ENCODE measurements around the gene NUAK2. TPM values are rescaled to one million over a fixed set of nuclear protein-coding genes. Genes with fewer than 3 reads are reported as not detected.

Gene NUAK2
- total and polyA plus RNA-seq, 2 of the 4 experiments (the other 2 are of a cell fraction): 7.2 to 17.6 TPM

- no TSS peak for BruUV-seq (replicated peaks)
- Histone ChIP-seq H3K18ac (ENCODE audit: low read depth, low read length) (no peak overlapping the region), H2AK9ac (replicated peaks; ENCODE audit: low read depth, low read length, poor library complexity) (no peak overlapping the region), H3K9ac (ENCODE audit: low read depth, low read length) (no peak overlapping the region; the same call in 1 of the 2 replicates), H3K9me1 (ENCODE audit: insufficient read depth, low read length) (no peaks in the 10 kb centered on the region), H4K8ac (ENCODE audit: low read depth in 2 of 2, low read length in 2 of 2) (no peak overlapping the region), H2AK5ac (ENCODE audit: low read depth, low read length) (no peak overlapping the region), H3K27me3 (ENCODE audit: control insufficient read depth, insufficient read depth, low read length) (peaks cover 53% of the 10 kb centered on the region), H2BK15ac (ENCODE audit: low read depth, low read length) (no peak overlapping the region), H3K36me3 (ENCODE audit: control insufficient read depth, insufficient read depth, low read length) (no peaks in the 10 kb centered on the region), H2AFZ (replicated peaks; ENCODE audit: low read length, poor library complexity) (no peak overlapping the region), H2BK120ac (ENCODE audit: low read depth, low read length) (no peak overlapping the region), H3K4ac (ENCODE audit: low read depth, low read length) (no peak overlapping the region), H3K9me3 (ENCODE audit: control insufficient read depth, insufficient read depth, low read length) (no peaks in the 10 kb centered on the region), H3K14ac (replicated peaks; ENCODE audit: low read depth, low read length) (no peak overlapping the region), H4K91ac (ENCODE audit: insufficient read depth, low read depth, low read length) (no peak overlapping the region), H3K4me2 (ENCODE audit: low read depth, low read length) (no peak overlapping the region), H3K4me1 (ENCODE audit: control insufficient read depth, insufficient read depth, low read length) (no peaks in the 10 kb centered on the region; the same call in 1 of the 2 replicates), H3K79me1 (ENCODE audit: low read depth in 1 of 2, low read length in 2 of 2) (no peaks in the 10 kb centered on the region), H4K20me1 (ENCODE audit: insufficient read depth, low read length) (no peaks in the 10 kb centered on the region), H4K5ac (ENCODE audit: low read depth, low read length) (no peak overlapping the region), H2BK20ac (ENCODE audit: low read depth, low read length) (no peak overlapping the region), H3K23ac (ENCODE audit: low read depth, low read length) (no peak overlapping the region), H3K27ac (ENCODE audit: insufficient read depth, low read length) (no peak overlapping the region), H3K56ac (ENCODE audit: extremely low read depth, insufficient read depth, low read length) (no peak overlapping the region), H3K4me3 (ENCODE audit: insufficient read depth, low read depth, low read length) (no peak overlapping the region), H2BK5ac (ENCODE audit: low read depth, low read length, poor library complexity, severe bottlenecking) (no peak overlapping the region)
- intact Hi-C loops (cut with micrococcal nuclease) (loop anchor here (10.0 kb wide), 1 partner anchor 302 kb away; no protein-coding TSS in a partner anchor), dilution Hi-C loops (cut with HindIII; ENCODE audit: low sequenced_read_pairs, unreplicated experiment) (no loop called here), in situ Hi-C loops (cut with MboI; ENCODE audit: low sequenced_read_pairs) (loop anchor here (5.0 kb wide), 1 partner anchor 134 kb away; no protein-coding TSS in a partner anchor)
- TF ChIP-seq NFE2L2 (IDR thresholded peaks at IDR 0.05; ENCODE audit: low read depth, low read length): no peak
- no peak for TF ChIP-seq CTCF (conservative IDR thresholded peaks at IDR 0.05; ENCODE audit: low read depth, low read length)
- no peak for TF ChIP-seq SMC3 (IDR thresholded peaks at IDR 0.05; ENCODE audit: low read depth, low read length)
- no CpG with 5 or more reads among the region's 4 CpGs for WGBS, 2 experiments (ENCODE audit: extremely low coverage in 2 of 2, insufficient read length in 1 of 2)
- ChIA-PET POLR2A (ENCODE audit: unreplicated experiment) (no interaction called here), CTCF (interaction anchor here (0.7 to 2.0 kb wide), 12 partner anchors 14 to 171 kb away, joined by 3 to 35 read pairs (median 5); no protein-coding TSS in a partner anchor)
- ATAC-seq (ENCODE audit: low read depth): no peak
- DNase-seq: no peak
These were observed 31.6 kb upstream of the NUAK2 start for GRCh38 chr1:205353191-205353590.
